Omental fat pad (tissue), 4 donors: Measurements from ENCODE around the gene NLK. TPM values are rescaled to one million over a fixed set of nuclear protein-coding genes. Genes with fewer than 3 reads are reported as not detected.
"Not testable (repeated sequence)": the region's sequence is repeated elsewhere in the genome, so short reads cannot be mapped to it uniquely, and the experiment has no call there.

Experiments
- ATAC-seq: fragments of 150-250 bp; one replicate; pipeline ENCODE4 v1.9.1; 2016; ENCODE audit warnings: mild to moderate bottlenecking, moderate library complexity; ENCODE audit not compliant: low FRiP score
- DNase-seq: peaks from one replicate; pipeline ENCODE4 v3.0.0-alpha.2; 2019; ENCODE audit warnings: low spot score
- total RNA-seq, 4 donors: library from RNA; depleted of rRNA; stranded (reverse); fragments of >200 nt; gene quantifications; one replicate each; pipeline ENCODE4 v1.1.0, GENCODE V29; 2016
- TF ChIP-seq, protein P1 (sequence below), 3 donors: fragments of 450-650 bp; IDR thresholded peaks; one replicate each; pipeline ENCODE4 v1.5.1; 2016 to 2017; ENCODE audit warnings: antibody characterized with exemption in 3 of 3, mild to moderate bottlenecking in 3 of 3, moderate library complexity in 2 of 3

NLK gene
- total RNA-seq, 4 donors from 2014 or later: 15.9 to 32.5 (median 25.0) TPM

- TF ChIP-seq, protein P1, sequence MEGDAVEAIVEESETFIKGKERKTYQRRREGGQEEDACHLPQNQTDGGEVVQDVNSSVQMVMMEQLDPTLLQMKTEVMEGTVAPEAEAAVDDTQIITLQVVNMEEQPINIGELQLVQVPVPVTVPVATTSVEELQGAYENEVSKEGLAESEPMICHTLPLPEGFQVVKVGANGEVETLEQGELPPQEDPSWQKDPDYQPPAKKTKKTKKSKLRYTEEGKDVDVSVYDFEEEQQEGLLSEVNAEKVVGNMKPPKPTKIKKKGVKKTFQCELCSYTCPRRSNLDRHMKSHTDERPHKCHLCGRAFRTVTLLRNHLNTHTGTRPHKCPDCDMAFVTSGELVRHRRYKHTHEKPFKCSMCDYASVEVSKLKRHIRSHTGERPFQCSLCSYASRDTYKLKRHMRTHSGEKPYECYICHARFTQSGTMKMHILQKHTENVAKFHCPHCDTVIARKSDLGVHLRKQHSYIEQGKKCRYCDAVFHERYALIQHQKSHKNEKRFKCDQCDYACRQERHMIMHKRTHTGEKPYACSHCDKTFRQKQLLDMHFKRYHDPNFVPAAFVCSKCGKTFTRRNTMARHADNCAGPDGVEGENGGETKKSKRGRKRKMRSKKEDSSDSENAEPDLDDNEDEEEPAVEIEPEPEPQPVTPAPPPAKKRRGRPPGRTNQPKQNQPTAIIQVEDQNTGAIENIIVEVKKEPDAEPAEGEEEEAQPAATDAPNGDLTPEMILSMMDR (IDR thresholded peaks at IDR 0.05): no peak
- DNase-seq (no peak), ATAC-seq (peak; percentile 64)
Observed at GRCh38 chr17:28227316-28228108, 185.0 kb downstream of the NLK start.

- TF ChIP-seq, protein P1 (IDR thresholded peaks at IDR 0.05): no peak
- DNase-seq (no peak), ATAC-seq (no peak)
Observed at GRCh38 chr17:28228109-28228840, 185.8 kb downstream of the NLK start.

GRCh38 chr17:28228986-28229729 is 186.7 kb downstream of the NLK start:
- TF ChIP-seq, protein P1 (IDR thresholded peaks at IDR 0.05): no peak
- ATAC-seq (no peak), DNase-seq (no peak)

DNA sequence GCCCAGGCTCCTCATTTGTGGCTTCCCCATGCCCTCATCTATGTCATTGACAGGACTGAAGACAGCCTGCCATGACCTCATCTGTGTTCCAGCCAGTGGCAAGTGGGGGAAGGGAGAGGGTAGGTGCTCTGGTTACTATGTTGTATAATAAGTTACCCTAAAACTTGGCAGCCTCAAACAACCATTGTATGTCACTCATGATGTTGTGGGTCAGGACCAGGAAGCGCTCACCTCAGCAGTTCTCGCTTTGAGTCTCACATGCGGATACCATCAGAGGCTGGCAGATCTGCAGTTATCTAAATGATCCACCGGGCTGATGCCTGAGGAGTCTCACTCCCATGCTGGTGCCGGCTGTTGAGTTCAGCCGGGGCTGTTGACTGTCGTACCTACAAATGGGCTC is 187.5 kb downstream of the NLK start:
- TF ChIP-seq, protein P1 (IDR thresholded peaks at IDR 0.05): no peak
- no peak for ATAC-seq
- no peak for DNase-seq

DNA sequence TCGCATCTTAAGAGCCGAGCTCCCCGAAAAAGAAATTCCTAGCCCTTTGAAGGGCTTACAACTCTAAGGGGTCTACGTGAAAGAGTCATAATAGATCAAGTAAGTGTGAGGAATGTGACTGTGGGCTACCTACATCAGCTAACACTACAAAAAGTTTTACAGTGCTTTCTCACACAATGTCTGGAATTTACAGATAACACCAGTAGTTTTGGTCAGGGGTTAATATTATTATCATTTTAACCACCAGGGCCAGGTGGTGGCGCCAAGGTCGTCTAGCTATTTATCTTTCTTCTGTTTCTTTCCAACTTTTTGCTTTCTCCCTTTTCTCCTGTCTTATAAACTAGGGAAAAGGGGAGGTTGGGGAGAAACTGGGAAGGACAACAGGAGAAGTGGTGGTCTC is 188.1 kb downstream of the NLK start:
- DNase-seq, ATAC-seq: not testable (repeated sequence)

DNA sequence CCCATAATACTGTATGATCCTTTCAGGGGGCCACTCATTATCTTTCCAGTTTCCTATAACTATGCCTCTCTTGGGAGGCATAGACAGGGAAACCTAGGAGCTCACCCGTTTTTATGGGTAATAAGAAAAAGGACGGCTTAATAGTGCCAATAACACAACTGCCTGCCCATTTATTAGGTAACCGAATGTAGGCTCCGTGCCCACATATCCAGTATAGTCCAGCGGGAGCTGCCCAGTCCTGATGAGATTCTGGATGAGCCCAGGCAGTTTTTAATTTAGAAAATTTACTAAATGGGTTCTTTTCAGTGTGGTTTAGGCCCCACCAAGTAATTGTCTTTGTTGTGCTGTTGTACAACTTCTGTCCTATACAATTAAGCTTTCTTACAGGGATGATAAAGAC is 189.1 kb downstream of the NLK start:
- DNase-seq, ATAC-seq: not testable (repeated sequence)

GRCh38 chr17:28232966-28233870 is 190.7 kb downstream of the NLK start:
- not testable (repeated sequence) for DNase-seq, ATAC-seq

GRCh38 chr17:28233872-28234856 is 191.7 kb downstream of the NLK start:
- DNase-seq, ATAC-seq: not testable (repeated sequence)

GRCh38 chr17:28235066-28235700 is 192.7 kb downstream of the NLK start:
- not testable (repeated sequence) for DNase-seq, ATAC-seq

DNA sequence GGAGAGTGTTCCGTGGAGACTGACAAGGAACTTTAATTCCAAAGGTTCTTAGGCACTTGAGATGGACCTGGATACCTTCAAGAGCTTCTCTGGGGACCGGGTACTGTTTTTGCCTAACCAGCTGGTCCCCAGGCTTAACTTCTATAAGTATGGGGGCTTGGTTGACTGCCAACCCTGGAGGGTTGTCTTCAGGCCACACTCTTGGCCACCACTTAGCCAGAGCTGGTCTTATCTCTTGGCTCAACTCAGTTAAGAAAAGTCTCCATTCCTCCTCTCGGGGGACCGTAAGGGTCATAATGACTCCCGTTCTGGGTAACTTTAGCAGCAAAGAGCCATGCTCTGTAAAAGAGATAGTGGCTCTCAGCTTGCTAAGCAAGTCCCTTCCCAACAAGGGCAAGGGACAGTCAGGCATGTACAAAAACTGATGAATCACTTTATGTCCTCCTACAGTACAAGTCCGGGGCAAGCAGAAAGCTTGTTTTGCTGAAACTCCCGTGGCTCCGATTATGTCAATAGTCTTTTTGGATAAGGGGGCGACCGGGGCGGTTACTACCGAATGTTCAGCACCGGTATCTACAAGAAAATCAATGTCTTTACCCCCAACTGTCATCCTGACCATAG is 193.7 kb downstream of the NLK start:
- DNase-seq: not testable (repeated sequence)

More for the DNA sequence above, 193.7 kb downstream of the NLK start:
- not testable (repeated sequence) for ATAC-seq
